ENCODE measurements around the gene PCLO. TPM values are rescaled to one million over a fixed set of nuclear protein-coding genes. Genes with fewer than 3 reads are reported as not detected.

The PCLO gene
- total and polyA plus RNA-seq, 7 experiments from 2014 or later = under 0.01 to 0.10 TPM; not detected in 5

DNA sequence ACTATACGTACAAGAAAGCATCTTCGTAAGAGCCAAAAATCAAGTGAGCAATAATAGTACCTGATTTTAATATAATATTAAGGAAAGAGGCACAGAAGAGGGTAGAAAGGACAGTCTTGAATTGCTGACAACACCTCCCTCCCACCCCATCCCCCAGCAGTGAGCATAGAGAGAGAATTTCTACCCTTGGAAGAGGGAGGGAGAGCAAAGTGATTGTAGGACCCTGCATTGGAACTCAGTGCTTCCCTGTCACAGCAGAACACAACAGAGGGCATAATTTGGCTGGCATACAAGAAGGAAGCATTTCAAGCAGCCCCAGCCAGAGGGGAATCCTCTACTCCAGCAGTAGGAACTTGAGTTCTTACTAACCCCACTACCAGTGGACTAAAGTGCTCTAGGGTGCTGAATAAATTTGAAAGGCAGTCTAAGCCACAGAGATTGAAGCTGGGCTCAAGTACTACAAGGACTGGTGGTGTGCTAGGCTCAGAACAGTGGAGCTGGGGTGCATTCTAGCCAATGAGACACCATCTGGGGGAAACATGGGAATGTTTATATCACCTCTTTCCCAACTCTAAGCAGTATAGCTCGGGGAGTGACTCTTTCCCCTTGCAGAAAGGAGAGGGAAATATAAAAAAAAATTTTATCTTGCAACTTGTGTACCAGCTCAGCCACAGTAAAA is 44.2 kb downstream of the PCLO start:
- no peaks in the 10 kb centered on the region for H3K27me3 Mint-ChIP-seq
- no peak for ATAC-seq

DNA sequence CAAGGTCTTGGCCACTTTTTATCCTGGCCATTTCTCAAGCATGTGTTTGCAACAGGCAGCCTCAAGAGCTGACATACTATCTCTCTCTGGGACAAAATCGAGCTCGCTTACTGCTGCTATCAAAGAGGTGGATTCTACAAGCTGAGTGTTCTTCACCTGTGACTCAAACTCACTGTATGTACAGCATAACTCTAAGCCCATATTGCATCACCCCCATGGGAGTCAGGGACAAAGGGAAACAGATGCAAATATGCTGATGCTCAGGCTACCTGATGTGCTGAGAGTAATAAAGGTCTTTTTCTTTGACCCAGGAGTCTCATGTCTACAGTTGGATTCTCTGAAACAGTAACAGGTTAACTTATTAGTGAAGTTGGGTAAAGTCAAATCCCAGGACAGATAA is 45.2 kb downstream of the PCLO start:
- ChIA-PET POLR2A (no interaction called here), CTCF (interaction anchor here (0.6 kb wide), 1 partner anchor 145 kb away, joined by 3 read pairs; no protein-coding TSS in a partner anchor)
- no peaks in the 10 kb centered on the region for H3K9me3 ChIP-seq (ENCODE audit: control insufficient read depth in 2 of 3, low read length in 3 of 3)
- DNase-seq = no peak
- H3K36me3 ChIP-seq (ENCODE audit: control insufficient read depth in 2 of 3, insufficient read depth in 3 of 3, low read length in 3 of 3) = no peaks in the 10 kb centered on the region
- no peak overlapping the region for H3K27ac Mint-ChIP-seq
- H3K9me3 Mint-ChIP-seq = peaks cover 4 to 35% (median 11%) of the 10 kb centered on the region in 11 donors
- no peak overlapping the region for H3K4me3 ChIP-seq (ENCODE audit: low read length)
- H3K4me1 ChIP-seq (ENCODE audit: control insufficient read depth in 2 of 2, insufficient read depth in 2 of 2, low read length in 2 of 2) = no peaks in the 10 kb centered on the region
- H3K4me1 Mint-ChIP-seq = no peaks in the 10 kb centered on the region
- intact Hi-C loops (cut with micrococcal nuclease) = no loop called here
- H3K27me3 ChIP-seq (ENCODE audit: control insufficient read depth in 2 of 2, insufficient read depth in 2 of 2, low read length in 2 of 2) = no peaks in the 10 kb centered on the region
- H3K27ac ChIP-seq (ENCODE audit: low read depth, low read length) = no peak overlapping the region
- H3K27me3 Mint-ChIP-seq = no peaks in the 10 kb centered on the region
- H3K36me3 Mint-ChIP-seq = peaks cover 0 to 5% (median 0%) of the 10 kb centered on the region in 5 donors
- ATAC-seq = no peak
- no peak overlapping the region for H3K4me3 Mint-ChIP-seq

More for the DNA sequence above, 44.2 kb downstream of the PCLO start:
- ChIA-PET CTCF (no interaction called here), POLR2A (no interaction called here)
- Histone ChIP-seq H3K36me3 (ENCODE audit: control insufficient read depth in 2 of 3, insufficient read depth in 3 of 3, low read length in 3 of 3) (no peaks in the 10 kb centered on the region), H3K27ac (ENCODE audit: low read depth, low read length) (no peak overlapping the region), H3K4me1 (ENCODE audit: control insufficient read depth in 2 of 2, insufficient read depth in 2 of 2, low read length in 2 of 2) (no peaks in the 10 kb centered on the region), H3K9me3 (ENCODE audit: control insufficient read depth in 2 of 3, low read length in 3 of 3) (no peaks in the 10 kb centered on the region), H3K4me3 (ENCODE audit: low read length) (no peak overlapping the region), H3K27me3 (ENCODE audit: control insufficient read depth in 2 of 2, insufficient read depth in 2 of 2, low read length in 2 of 2) (no peaks in the 10 kb centered on the region)
- H3K4me1 Mint-ChIP-seq = no peaks in the 10 kb centered on the region
- intact Hi-C loops (cut with micrococcal nuclease) = no loop called here
- H3K27ac Mint-ChIP-seq = no peak overlapping the region
- DNase-seq = no peak
- H3K4me3 Mint-ChIP-seq = no peak overlapping the region
- peaks cover 0 to 5% (median 0%) of the 10 kb centered on the region in 5 donors for H3K36me3 Mint-ChIP-seq
- H3K9me3 Mint-ChIP-seq = peaks cover 4 to 44% (median 15%) of the 10 kb centered on the region in 11 donors

DNA sequence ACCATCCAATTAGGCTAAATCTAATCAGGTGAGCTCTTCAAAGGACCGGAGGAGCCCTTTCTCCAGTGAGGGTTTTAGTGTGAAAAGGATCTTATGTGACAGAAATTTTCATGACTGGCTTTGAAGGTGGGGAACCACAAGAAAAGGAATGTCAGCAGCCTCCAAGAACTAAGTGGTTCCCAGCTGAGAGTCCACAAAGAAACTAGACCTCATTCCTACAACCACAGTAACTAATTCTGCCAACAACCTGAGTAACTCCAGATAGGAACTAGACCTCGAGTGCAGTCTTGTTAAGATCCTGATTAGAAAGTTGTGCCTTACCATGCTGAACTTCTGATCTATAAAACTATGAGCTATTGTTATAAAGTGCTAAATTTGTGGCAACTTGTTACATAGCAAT is 51.3 kb downstream of the PCLO start:
- Mint-ChIP-seq H3K4me3 (no peak overlapping the region), H3K27me3 (no peaks in the 10 kb centered on the region), H3K36me3 (no peaks in the 10 kb centered on the region), H3K27ac (no peak overlapping the region), H3K9me3 (peaks cover 0 to 7% (median 2%) of the 10 kb centered on the region in 11 donors), H3K4me1 (no peaks in the 10 kb centered on the region)
- intact Hi-C loops (cut with micrococcal nuclease) = no loop called here
- Histone ChIP-seq H3K9me3 (ENCODE audit: control insufficient read depth in 2 of 3, low read length in 3 of 3) (no peaks in the 10 kb centered on the region), H3K4me3 (ENCODE audit: low read length) (no peak overlapping the region), H3K27me3 (ENCODE audit: control insufficient read depth in 2 of 2, insufficient read depth in 2 of 2, low read length in 2 of 2) (no peaks in the 10 kb centered on the region), H3K4me1 (ENCODE audit: control insufficient read depth in 2 of 2, insufficient read depth in 2 of 2, low read length in 2 of 2) (no peaks in the 10 kb centered on the region), H3K27ac (ENCODE audit: low read depth, low read length) (no peak overlapping the region), H3K36me3 (ENCODE audit: control insufficient read depth in 2 of 3, insufficient read depth in 3 of 3, low read length in 3 of 3) (no peaks in the 10 kb centered on the region)
- DNase-seq (no peak), ATAC-seq (no peak)
- POLR2A ChIA-PET = no interaction called here
- CTCF ChIA-PET = no interaction called here

DNA sequence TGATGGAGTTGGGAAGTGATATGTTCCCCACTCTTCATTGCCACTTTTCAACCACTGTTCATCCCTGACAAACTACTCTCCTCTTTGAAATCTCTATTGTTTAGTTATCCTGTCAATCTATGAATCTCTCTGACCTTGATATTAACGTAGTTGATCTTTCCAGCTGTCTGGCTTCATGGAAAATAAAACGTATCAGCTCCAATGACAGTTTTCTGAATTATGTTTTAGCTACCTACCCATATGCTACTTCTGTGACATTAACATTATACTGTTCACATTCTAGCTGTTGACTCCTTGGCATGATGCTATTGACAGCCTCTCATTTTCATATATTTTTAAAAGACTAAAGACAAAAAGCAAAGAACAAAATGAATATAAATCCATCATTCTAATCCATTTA is 53.3 kb downstream of the PCLO start:
- H3K4me3 ChIP-seq (ENCODE audit: low read length) = no peak overlapping the region
- ATAC-seq = no peak
- DNase-seq = no peak
- POLR2A ChIA-PET = no interaction called here
- H3K36me3 ChIP-seq (ENCODE audit: control insufficient read depth in 2 of 3, insufficient read depth in 3 of 3, low read length in 3 of 3) = no peaks in the 10 kb centered on the region
- no peaks in the 10 kb centered on the region for H3K9me3 ChIP-seq (ENCODE audit: control insufficient read depth in 2 of 3, low read length in 3 of 3)
- Mint-ChIP-seq H3K4me3 (no peak overlapping the region), H3K36me3 (no peaks in the 10 kb centered on the region), H3K27ac (no peak overlapping the region), H3K4me1 (no peaks in the 10 kb centered on the region), H3K9me3 (peaks cover 0 to 7% (median 0%) of the 10 kb centered on the region in 11 donors), H3K27me3 (no peaks in the 10 kb centered on the region)
- H3K27ac ChIP-seq (ENCODE audit: low read depth, low read length) = no peak overlapping the region
- H3K27me3 ChIP-seq (ENCODE audit: control insufficient read depth in 2 of 2, insufficient read depth in 2 of 2, low read length in 2 of 2) = no peaks in the 10 kb centered on the region
- intact Hi-C loops (cut with micrococcal nuclease) = no loop called here
- CTCF ChIA-PET = no interaction called here
- H3K4me1 ChIP-seq (ENCODE audit: control insufficient read depth in 2 of 2, insufficient read depth in 2 of 2, low read length in 2 of 2) = no peaks in the 10 kb centered on the region

DNA sequence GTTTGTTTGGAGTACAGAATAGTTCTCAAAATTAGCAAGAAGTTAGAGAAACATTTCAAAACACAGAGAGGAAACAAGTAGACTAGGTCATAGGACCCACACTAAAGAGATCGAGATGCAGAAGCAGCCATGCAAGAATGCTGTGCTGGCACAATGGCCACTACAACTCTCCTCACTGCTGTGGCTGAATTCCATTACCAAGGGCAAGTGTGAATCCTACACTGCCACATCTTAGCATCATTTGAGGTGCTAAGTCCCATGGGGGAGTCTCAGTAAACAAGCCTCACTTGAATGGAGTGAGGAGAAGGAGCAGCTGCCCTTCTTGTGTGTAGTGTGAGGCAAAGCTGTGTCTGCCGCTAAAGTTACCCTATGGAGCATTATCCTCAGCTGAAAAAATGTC is 56.7 kb downstream of the PCLO start:
- Mint-ChIP-seq H3K9me3 (peaks cover 0 to 7% (median 0%) of the 10 kb centered on the region in 11 donors), H3K27me3 (no peaks in the 10 kb centered on the region), H3K4me3 (no peak overlapping the region), H3K4me1 (no peaks in the 10 kb centered on the region), H3K27ac (no peak overlapping the region), H3K36me3 (no peaks in the 10 kb centered on the region)
- intact Hi-C loops (cut with micrococcal nuclease) = no loop called here
- POLR2A ChIA-PET = no interaction called here
- Histone ChIP-seq H3K9me3 (ENCODE audit: control insufficient read depth in 2 of 3, low read length in 3 of 3) (no peaks in the 10 kb centered on the region), H3K4me1 (ENCODE audit: control insufficient read depth in 2 of 2, insufficient read depth in 2 of 2, low read length in 2 of 2) (no peaks in the 10 kb centered on the region), H3K4me3 (ENCODE audit: low read length) (no peak overlapping the region), H3K36me3 (ENCODE audit: control insufficient read depth in 2 of 3, insufficient read depth in 3 of 3, low read length in 3 of 3) (no peaks in the 10 kb centered on the region), H3K27me3 (ENCODE audit: control insufficient read depth in 2 of 2, insufficient read depth in 2 of 2, low read length in 2 of 2) (no peaks in the 10 kb centered on the region), H3K27ac (ENCODE audit: low read depth, low read length) (no peak overlapping the region)
- ATAC-seq (no peak), DNase-seq (no peak)
- CTCF ChIA-PET = no interaction called here

DNA sequence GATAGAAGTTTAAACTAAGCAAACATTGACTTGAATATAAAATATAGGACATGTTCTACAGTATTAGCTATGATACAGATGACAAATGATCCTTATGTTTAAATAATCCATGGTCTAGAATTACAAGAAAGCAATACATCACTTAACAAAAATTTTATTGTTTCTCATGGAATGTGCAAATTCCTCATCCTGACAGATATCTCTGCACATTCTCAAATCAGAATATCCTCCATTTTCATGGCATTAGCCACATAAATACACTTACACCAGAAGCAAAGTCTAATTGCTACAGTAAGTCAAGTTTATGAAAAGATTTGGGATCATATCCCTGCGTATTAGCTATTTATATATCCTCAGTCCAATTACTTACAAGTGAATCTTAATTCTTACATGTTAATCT is 57.6 kb downstream of the PCLO start:
- no peaks in the 10 kb centered on the region for H3K36me3 ChIP-seq (ENCODE audit: control insufficient read depth in 2 of 3, insufficient read depth in 3 of 3, low read length in 3 of 3)
- no peaks in the 10 kb centered on the region for H3K4me1 Mint-ChIP-seq
- no peak for ATAC-seq
- H3K4me3 ChIP-seq (ENCODE audit: low read length) = no peak overlapping the region
- no peak overlapping the region for H3K4me3 Mint-ChIP-seq
- H3K36me3 Mint-ChIP-seq = no peaks in the 10 kb centered on the region
- ChIA-PET POLR2A (no interaction called here), CTCF (no interaction called here)
- peaks cover 0 to 7% (median 0%) of the 10 kb centered on the region in 11 donors for H3K9me3 Mint-ChIP-seq
- H3K27me3 Mint-ChIP-seq = no peaks in the 10 kb centered on the region
- H3K4me1 ChIP-seq (ENCODE audit: control insufficient read depth in 2 of 2, insufficient read depth in 2 of 2, low read length in 2 of 2) = no peaks in the 10 kb centered on the region
- no peak overlapping the region for H3K27ac Mint-ChIP-seq
- intact Hi-C loops (cut with micrococcal nuclease) = no loop called here
- H3K27ac ChIP-seq (ENCODE audit: low read depth, low read length) = no peak overlapping the region
- DNase-seq = no peak
- no peaks in the 10 kb centered on the region for H3K9me3 ChIP-seq (ENCODE audit: control insufficient read depth in 2 of 3, low read length in 3 of 3)
- no peaks in the 10 kb centered on the region for H3K27me3 ChIP-seq (ENCODE audit: control insufficient read depth in 2 of 2, insufficient read depth in 2 of 2, low read length in 2 of 2)

DNA sequence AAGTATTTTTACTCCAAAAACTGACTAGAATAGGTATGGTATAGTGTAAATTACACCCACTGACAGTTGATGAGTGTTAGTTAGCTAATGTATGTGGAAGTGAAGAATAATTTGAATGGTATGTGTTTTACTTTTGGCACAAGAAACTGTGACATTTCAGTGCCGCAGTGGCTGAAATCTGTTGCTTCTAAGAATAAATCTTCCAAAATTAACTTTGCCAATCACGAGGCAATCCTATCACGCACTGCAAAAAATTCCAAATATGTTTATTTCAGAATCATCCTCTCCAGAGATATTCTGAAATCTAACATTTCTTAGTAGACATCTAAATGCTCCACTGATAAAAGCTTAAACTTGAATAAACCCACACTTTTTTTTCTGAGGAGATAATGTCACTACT is 61.2 kb downstream of the PCLO start:
- H3K9me3 Mint-ChIP-seq = peaks cover 0 to 2% (median 0%) of the 10 kb centered on the region in 11 donors
- DNase-seq = no peak
- no peak overlapping the region for H3K4me3 ChIP-seq (ENCODE audit: low read length)
- no peak overlapping the region for H3K27ac Mint-ChIP-seq
- POLR2A ChIA-PET = no interaction called here
- H3K4me1 ChIP-seq (ENCODE audit: control insufficient read depth in 2 of 2, insufficient read depth in 2 of 2, low read length in 2 of 2) = no peaks in the 10 kb centered on the region
- CTCF ChIA-PET = no interaction called here
- H3K4me3 Mint-ChIP-seq = no peak overlapping the region
- no peaks in the 10 kb centered on the region for H3K36me3 ChIP-seq (ENCODE audit: control insufficient read depth in 2 of 3, insufficient read depth in 3 of 3, low read length in 3 of 3)
- no peaks in the 10 kb centered on the region for H3K27me3 ChIP-seq (ENCODE audit: control insufficient read depth in 2 of 2, insufficient read depth in 2 of 2, low read length in 2 of 2)
- no peak for ATAC-seq
- H3K9me3 ChIP-seq (ENCODE audit: control insufficient read depth in 2 of 3, low read length in 3 of 3) = no peaks in the 10 kb centered on the region
- H3K36me3 Mint-ChIP-seq = no peaks in the 10 kb centered on the region
- intact Hi-C loops (cut with micrococcal nuclease) = no loop called here
- no peak overlapping the region for H3K27ac ChIP-seq (ENCODE audit: low read depth, low read length)
- H3K27me3 Mint-ChIP-seq = no peaks in the 10 kb centered on the region
- H3K4me1 Mint-ChIP-seq = no peaks in the 10 kb centered on the region
